CD4-positive, alpha-beta T cell treated with Interleukin-2 at 100 ng/mL for 4 hours (primary cell): ENCODE measurements around the gene WBP2.
"Not testable (repeated sequence)": the region's sequence is repeated elsewhere in the genome, so short reads cannot be mapped to it uniquely, and the experiment has no call there.

Experiments
- DNase-seq: peaks from one replicate; pipeline ENCODE4 v3.0.0-alpha.2; 2020; ENCODE audit warnings: low spot score

WBP2 gene

GRCh38 chr17:75813081-75814020 lies 41.8 kb downstream of the WBP2 start:
- no peak for DNase-seq

- DNase-seq: no peak
These were observed 42.8 kb downstream of the WBP2 start for GRCh38 chr17:75812096-75813013.

GRCh38 chr17:75811174-75811573 lies 44.0 kb downstream of the WBP2 start:
- no peak for DNase-seq

GRCh38 chr17:75810756-75811155 lies 44.4 kb downstream of the WBP2 start:
- DNase-seq: not testable (repeated sequence)

GRCh38 chr17:75810216-75810615 lies 44.9 kb downstream of the WBP2 start:
- no peak for DNase-seq

- DNase-seq: no peak
These were observed 45.5 kb downstream of the WBP2 start for GRCh38 chr17:75809631-75810111.

GRCh38 chr17:75808905-75809621 lies 46.1 kb downstream of the WBP2 start:
- no peak for DNase-seq

GRCh38 chr17:75808549-75808904 lies 46.6 kb downstream of the WBP2 start:
- no peak for DNase-seq

GRCh38 chr17:75807861-75808260 lies 47.3 kb downstream of the WBP2 start:
- DNase-seq: no peak

- no peak for DNase-seq
These were observed 48.2 kb downstream of the WBP2 start for GRCh38 chr17:75806822-75807500.

- no peak for DNase-seq
These were observed 51.3 kb downstream of the WBP2 start for GRCh38 chr17:75803883-75804282.

GRCh38 chr17:75799402-75799801 lies 55.7 kb downstream of the WBP2 start:
- DNase-seq: no peak

- no peak for DNase-seq
These were observed 59.1 kb downstream of the WBP2 start for GRCh38 chr17:75795820-75796607.
